CD4-positive, alpha-beta memory T cell (primary cell): ENCODE data around the gene GNAZ. TPM values are rescaled to one million over a fixed set of nuclear protein-coding genes. Genes with fewer than 3 reads are reported as not detected.
A peak's percentile ranks its signal among the peaks of the same experiment; 100 is the strongest.

ENCODE experiments used
- CTCF ChIA-PET: fragments of 350-600 bp; sonication (Branson Sonifier 250); formaldehyde crosslinking; loops from one replicate; lab custom pipeline; 2021; ENCODE audit warnings: inconsistent platforms; ENCODE audit not compliant: partially characterized antibody; lab: Charles Lee
- POLR2A ChIA-PET: fragments of 350-600 bp; sonication (Branson Sonifier 250); formaldehyde crosslinking; loops from one replicate; lab custom pipeline; 2021; ENCODE audit not compliant: partially characterized antibody; lab: Charles Lee
- DNase-seq, 5 donors: peaks; one replicate each; pipeline versions ENCODE4 v3.0.0 to v3.0.0-alpha.2; 2020 to 2022; ENCODE audit warnings: mixed read lengths in 1 of 5
- H3K27ac ChIP-seq: one replicate; pipeline ENCODE4 v1.7.0; 2013; ENCODE audit warnings: low read depth, low read length
- H3K27me3 ChIP-seq: 2 replicates; pipeline ENCODE4 v1.7.0; 2013; ENCODE audit warnings: mild to moderate bottlenecking, low read length, moderate library complexity; ENCODE audit not compliant: insufficient read depth
- H3K36me3 ChIP-seq: 2 replicates; pipeline ENCODE4 v1.7.0; 2013; ENCODE audit warnings: mild to moderate bottlenecking, low read length, moderate library complexity; ENCODE audit not compliant: insufficient read depth
- H3K4me1 ChIP-seq: 2 replicates; pipeline ENCODE4 v1.7.0; 2013; ENCODE audit warnings: mild to moderate bottlenecking, low read length, moderate library complexity; ENCODE audit not compliant: insufficient read depth
- H3K4me3 ChIP-seq, 2 donors: one replicate each; pipeline ENCODE4 v1.7.0; 2013; ENCODE audit warnings: low read length in 2 of 2, mild to moderate bottlenecking in 1 of 2
- H3K9me3 ChIP-seq, 2 donors: one replicate each; pipeline ENCODE4 v1.7.0; 2013; ENCODE audit warnings: low read length in 2 of 2, control low read depth in 1 of 2; ENCODE audit not compliant: control insufficient read depth in 1 of 2
- H3K27ac Mint-ChIP-seq, 7 donors: one replicate each; pipeline ENCODE4 v1.8.0; 2020 to 2021; ENCODE audit warnings: mixed read lengths in 7 of 7, mild to moderate bottlenecking in 6 of 7, inconsistent platforms in 3 of 7, moderate library complexity in 3 of 7
- H3K27me3 Mint-ChIP-seq, 2 donors: one replicate each; pipeline ENCODE4 v1.8.0; 2020 to 2021; ENCODE audit warnings: mixed read lengths in 2 of 2
- H3K36me3 Mint-ChIP-seq, 2 donors: one replicate each; pipeline ENCODE4 v1.8.0; 2020 to 2021; ENCODE audit warnings: mixed read lengths in 2 of 2, inconsistent platforms in 1 of 2, mild to moderate bottlenecking in 1 of 2
- H3K4me1 Mint-ChIP-seq, 4 donors: one replicate each; pipeline ENCODE4 v1.8.0; 2020 to 2021; ENCODE audit warnings: mixed read lengths in 4 of 4, mild to moderate bottlenecking in 1 of 4
- H3K4me3 Mint-ChIP-seq, 8 donors: one replicate each; pipeline ENCODE4 v1.8.0; 2020 to 2021; ENCODE audit warnings: mixed read lengths in 8 of 8, mild to moderate bottlenecking in 7 of 8, moderate library complexity in 6 of 8, inconsistent platforms in 3 of 8
- H3K9me3 Mint-ChIP-seq, 8 donors: one replicate each; pipeline ENCODE4 v1.8.0; 2020 to 2021; ENCODE audit warnings: mixed read lengths in 8 of 8, mild to moderate bottlenecking in 5 of 8, inconsistent platforms in 3 of 8, moderate library complexity in 1 of 8
- intact Hi-C: fragments of 100-400 bp; cut with micrococcal nuclease; formaldehyde crosslinking; loops from one replicate; pipeline ENCODE4 v1.15.1; 2023
- polyA plus RNA-seq, 2 donors: library from polyadenylated mRNA; unstranded; fragments of 300-500 nt; fragmentation: Illumina TruSeq; gene quantifications; one replicate each; pipeline ENCODE4 v1.2.3, GENCODE V29; 2021
- total RNA-seq, 2 experiments: library from RNA; stranded (reverse); gene quantifications; one replicate each; pipeline ENCODE4 v1.2.3, GENCODE V29; 2021

The GNAZ gene
- total and polyA plus RNA-seq, 4 experiments from 2014 or later: 0.05 to 0.76 (median 0.36) TPM; not detected in 1

GRCh38 chr22:23055449-23056179 lies 14.7 kb upstream of the GNAZ start:
- Mint-ChIP-seq H3K27ac (no peak overlapping the region), H3K27me3 (peaks cover 1 to 8% of the 10 kb centered on the region in 2 donors), H3K9me3 (peaks cover 0 to 13% (median 8%) of the 10 kb centered on the region in 8 donors), H3K36me3 (no peaks in the 10 kb centered on the region), H3K4me3 (no peak overlapping the region), H3K4me1 (no peaks in the 10 kb centered on the region)
- Histone ChIP-seq H3K4me3 (no peak overlapping the region), H3K36me3 (no peaks in the 10 kb centered on the region), H3K9me3 (no peaks in the 10 kb centered on the region), H3K27me3 (no peaks in the 10 kb centered on the region), H3K27ac (no peak overlapping the region), H3K4me1 (no peaks in the 10 kb centered on the region)
- CTCF ChIA-PET: no interaction called here
- intact Hi-C loops: no loop called here
- POLR2A ChIA-PET: no interaction called here
- DNase-seq: no peak

GRCh38 chr22:23057331-23057730 lies 13.0 kb upstream of the GNAZ start:
- no peaks in the 10 kb centered on the region for H3K27me3 ChIP-seq
- intact Hi-C loops: no loop called here
- Mint-ChIP-seq H3K4me3 (no peak overlapping the region), H3K36me3 (no peaks in the 10 kb centered on the region), H3K27me3 (no peaks in the 10 kb centered on the region), H3K4me1 (no peaks in the 10 kb centered on the region), H3K9me3 (peaks cover 0 to 13% (median 8%) of the 10 kb centered on the region in 8 donors), H3K27ac (peak overlapping the region in 1 of 7 donors; percentile 61)
- H3K4me3 ChIP-seq: no peak overlapping the region
- H3K4me1 ChIP-seq: no peaks in the 10 kb centered on the region
- no peaks in the 10 kb centered on the region for H3K36me3 ChIP-seq
- ChIA-PET POLR2A (no interaction called here), CTCF (interaction anchor here (1.3 kb wide), 1 partner anchor 10 kb away, joined by 3 read pairs; no protein-coding TSS in a partner anchor)
- H3K27ac ChIP-seq: no peak overlapping the region
- H3K9me3 ChIP-seq: no peaks in the 10 kb centered on the region
- DNase-seq: no peak

- no peak for DNase-seq
- H3K36me3 ChIP-seq: no peaks in the 10 kb centered on the region
- no peak overlapping the region for H3K27ac ChIP-seq
- Mint-ChIP-seq H3K27ac (no peak overlapping the region), H3K27me3 (no peaks in the 10 kb centered on the region), H3K36me3 (no peaks in the 10 kb centered on the region), H3K4me3 (no peak overlapping the region), H3K9me3 (peaks cover 0 to 13% (median 8%) of the 10 kb centered on the region in 8 donors), H3K4me1 (no peaks in the 10 kb centered on the region)
- no peak overlapping the region for H3K4me3 ChIP-seq
- no peaks in the 10 kb centered on the region for H3K4me1 ChIP-seq
- intact Hi-C loops: no loop called here
- ChIA-PET POLR2A (no interaction called here), CTCF (interaction anchor here (1.3 kb wide), 1 partner anchor 10 kb away, joined by 3 read pairs; no protein-coding TSS in a partner anchor)
- no peaks in the 10 kb centered on the region for H3K9me3 ChIP-seq
- H3K27me3 ChIP-seq: no peaks in the 10 kb centered on the region
These were observed 12.3 kb upstream of the GNAZ start for GRCh38 chr22:23058063-23058462.

- H3K36me3 ChIP-seq: no peaks in the 10 kb centered on the region
- Mint-ChIP-seq H3K4me3 (no peak overlapping the region), H3K36me3 (no peaks in the 10 kb centered on the region), H3K27ac (no peak overlapping the region), H3K27me3 (no peaks in the 10 kb centered on the region), H3K9me3 (peaks cover 0 to 13% (median 8%) of the 10 kb centered on the region in 8 donors), H3K4me1 (no peaks in the 10 kb centered on the region)
- no peak for DNase-seq
- H3K27me3 ChIP-seq: no peaks in the 10 kb centered on the region
- H3K4me3 ChIP-seq: no peak overlapping the region
- ChIA-PET CTCF (interaction anchor here (1.3 kb wide), 1 partner anchor 11 kb away, joined by 3 read pairs; no protein-coding TSS in a partner anchor), POLR2A (no interaction called here)
- intact Hi-C loops: no loop called here
- H3K27ac ChIP-seq: no peak overlapping the region
- no peaks in the 10 kb centered on the region for H3K4me1 ChIP-seq
- no peaks in the 10 kb centered on the region for H3K9me3 ChIP-seq
These were observed 11.6 kb upstream of the GNAZ start for GRCh38 chr22:23058481-23059283.

GRCh38 chr22:23059284-23059948 lies 10.9 kb upstream of the GNAZ start:
- no peak overlapping the region for H3K27ac ChIP-seq
- no peaks in the 10 kb centered on the region for H3K4me1 ChIP-seq
- intact Hi-C loops: no loop called here
- Mint-ChIP-seq H3K4me3 (no peak overlapping the region), H3K9me3 (peaks cover 0 to 13% (median 8%) of the 10 kb centered on the region in 8 donors), H3K4me1 (no peaks in the 10 kb centered on the region), H3K27me3 (no peaks in the 10 kb centered on the region), H3K27ac (no peak overlapping the region), H3K36me3 (no peaks in the 10 kb centered on the region)
- ChIA-PET POLR2A (no interaction called here), CTCF (no interaction called here)
- DNase-seq: no peak
- H3K4me3 ChIP-seq: no peak overlapping the region
- no peaks in the 10 kb centered on the region for H3K9me3 ChIP-seq
- H3K27me3 ChIP-seq: no peaks in the 10 kb centered on the region
- no peaks in the 10 kb centered on the region for H3K36me3 ChIP-seq

GRCh38 chr22:23060612-23061400 lies 9.5 kb upstream of the GNAZ start:
- H3K36me3 ChIP-seq: no peaks in the 10 kb centered on the region
- no peak for DNase-seq
- H3K4me3 ChIP-seq: no peak overlapping the region
- H3K9me3 ChIP-seq: no peaks in the 10 kb centered on the region
- H3K9me3 Mint-ChIP-seq: peaks cover 0 to 9% (median 6%) of the 10 kb centered on the region in 8 donors
- H3K4me1 Mint-ChIP-seq: no peaks in the 10 kb centered on the region
- no peak overlapping the region for H3K4me3 Mint-ChIP-seq
- CTCF ChIA-PET: no interaction called here
- intact Hi-C loops: no loop called here
- no peaks in the 10 kb centered on the region for H3K27me3 ChIP-seq
- H3K4me1 ChIP-seq: no peaks in the 10 kb centered on the region
- no peak overlapping the region for H3K27ac ChIP-seq
- no peaks in the 10 kb centered on the region for H3K27me3 Mint-ChIP-seq
- POLR2A ChIA-PET: no interaction called here
- no peak overlapping the region for H3K27ac Mint-ChIP-seq
- H3K36me3 Mint-ChIP-seq: no peaks in the 10 kb centered on the region
